Left ventricle myocardium superior (tissue), 1 donor: ENCODE data around the gene NINL. TPM values are rescaled to one million over a fixed set of nuclear protein-coding genes. Genes with fewer than 3 reads are reported as not detected.

ENCODE experiments used
- ATAC-seq: fragments of 200-7000 bp; cut with Tn5 transposase; one replicate; pipeline ENCODE4 v1.9.1; 2020; ENCODE audit warnings: mild to moderate bottlenecking, moderate library complexity
- DNase-seq: peaks from one replicate; pipeline ENCODE4 v3.0.0-alpha.2; 2020
- intact Hi-C: fragments of 100-400 bp; cut with micrococcal nuclease; formaldehyde crosslinking; loops from one replicate; pipeline ENCODE4 v1.11.0; 2022
- total RNA-seq: library from RNA; stranded (reverse); fragmentation: NEBNext Ultra II Directional; extraction: Animal tissue kit (Norgen Biotek cat#: 25700); gene quantifications from one replicate; pipeline ENCODE4 v1.2.1, GENCODE V29; 2021
- donor health status: DM: no; HTN: yes; CAD: no; lungs with severe emphysema.

The NINL gene
- total RNA-seq, 1 donor from 2014 or later: 7.6 TPM

DNA sequence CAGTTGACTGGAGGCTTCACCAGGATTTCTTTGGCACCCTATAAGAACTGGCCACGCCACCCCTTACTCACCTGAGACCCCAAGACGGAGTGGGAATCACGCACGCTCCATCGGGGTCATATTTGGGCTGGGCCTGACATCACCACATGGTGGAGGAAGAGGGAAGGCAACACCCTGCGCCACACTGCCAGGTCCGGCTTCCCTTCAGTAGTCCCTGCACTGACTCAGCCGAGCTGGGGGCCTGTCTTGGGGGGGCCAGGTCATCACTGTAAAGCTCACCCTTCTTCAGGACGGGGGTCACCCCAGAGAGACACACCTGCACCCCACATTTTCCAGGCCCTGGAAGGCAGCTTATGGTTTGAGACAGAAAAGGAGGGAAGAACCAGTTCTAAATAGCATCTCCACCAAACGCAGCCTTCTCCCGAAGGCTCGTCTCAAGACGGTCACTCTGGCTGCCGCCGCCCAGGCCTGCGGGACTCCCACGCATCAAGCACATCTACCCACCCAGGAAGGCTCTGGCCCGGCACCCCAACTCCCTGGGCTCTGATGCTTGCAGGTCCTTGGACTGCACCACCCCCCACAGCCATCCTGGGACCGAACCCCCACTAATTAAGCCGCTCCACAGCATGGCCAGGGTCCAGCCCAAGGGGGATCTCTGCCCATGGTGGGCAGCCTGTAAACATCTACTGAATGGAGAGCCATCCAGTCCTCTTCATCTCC, 126.1 kb downstream of the NINL start:
- ATAC-seq: no peak
- intact Hi-C loops: no loop called here

DNA sequence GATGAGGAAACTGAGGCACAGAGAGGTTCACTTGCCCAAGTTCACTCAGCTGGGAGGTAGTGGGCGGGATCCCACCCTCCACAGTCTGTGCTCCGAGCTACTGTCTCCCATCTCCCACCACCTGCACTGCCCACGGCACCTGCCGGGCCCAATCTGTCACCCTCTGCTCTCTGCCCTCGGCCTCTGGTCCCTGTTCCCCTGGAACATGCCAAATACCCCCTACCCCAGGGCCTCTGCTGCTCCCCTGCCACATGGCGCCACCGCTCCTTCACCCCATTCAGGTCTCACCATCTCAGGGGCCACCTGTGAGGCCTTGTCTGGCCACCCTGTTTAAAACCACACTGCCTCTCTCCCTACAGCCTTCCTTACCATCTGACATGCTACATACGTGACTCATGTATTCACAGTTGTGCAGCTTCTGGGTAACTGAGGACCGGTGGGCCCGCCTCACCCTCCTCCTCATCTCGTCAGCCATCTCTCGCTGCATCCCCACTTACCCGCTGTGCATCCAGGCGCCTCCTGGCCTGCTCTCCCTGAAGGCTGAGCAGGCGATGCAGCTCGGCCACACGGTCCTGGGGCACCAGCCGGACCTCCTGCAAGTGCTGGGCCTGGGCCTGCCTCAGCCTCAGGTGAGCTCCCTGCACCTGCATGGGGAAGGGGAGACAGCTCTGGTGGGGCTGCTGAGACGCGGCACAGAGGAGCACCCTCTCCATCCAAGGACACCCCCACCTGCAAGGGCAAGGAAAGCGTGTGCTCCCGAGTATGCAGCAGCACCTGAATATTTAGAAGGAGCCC, 127.2 kb downstream of the NINL start:
- intact Hi-C loops: no loop called here
- DNase-seq: no peak

More for the DNA sequence above, 126.1 kb downstream of the NINL start:
- DNase-seq: no peak

DNA sequence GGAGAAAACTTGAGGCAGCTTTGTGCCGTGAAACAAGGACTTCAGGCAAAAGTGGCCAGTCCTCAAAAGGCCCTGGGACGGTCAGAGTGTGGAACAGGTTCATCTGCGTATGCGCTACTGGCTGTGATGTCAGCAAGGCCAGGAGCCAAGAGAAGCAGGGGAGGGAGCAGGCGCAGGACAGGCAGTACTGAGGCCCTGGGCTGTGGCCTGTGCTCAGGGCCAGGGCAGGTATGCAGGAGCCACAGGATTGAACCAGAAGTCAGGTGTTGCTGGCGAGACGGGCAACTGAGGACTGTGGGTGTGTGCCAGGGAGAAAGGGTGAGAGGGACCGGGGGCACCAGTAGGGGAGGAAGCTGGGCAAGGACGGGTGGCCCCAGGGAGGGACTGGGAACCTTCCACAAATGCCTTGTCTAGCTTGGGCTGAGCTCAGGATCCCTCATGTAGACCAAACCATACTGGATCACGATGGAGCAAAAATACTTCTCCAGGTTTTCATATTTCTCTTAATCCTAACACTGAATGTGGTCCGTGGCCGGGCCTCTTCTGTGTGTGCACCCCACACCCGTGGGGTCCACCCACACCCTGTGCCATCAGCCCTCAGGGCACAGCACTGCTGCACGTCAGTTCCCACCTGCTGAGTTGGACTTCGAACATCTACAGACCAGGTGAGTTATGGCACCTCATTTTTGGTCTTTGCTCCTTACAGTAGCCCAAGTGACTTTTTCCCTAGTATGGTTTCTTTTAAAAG, 131.0 kb downstream of the NINL start:
- DNase-seq (no peak), ATAC-seq (no peak)
- intact Hi-C loops: no loop called here

More for the DNA sequence above, 127.2 kb downstream of the NINL start:
- no peak for ATAC-seq

- DNase-seq (no peak), ATAC-seq (peak; percentile 71)
- intact Hi-C loops: no loop called here
Measured at GRCh38 chr20:25453035-25453810, 132.1 kb downstream of the NINL start.

GRCh38 chr20:25452333-25452732, 133.0 kb downstream of the NINL start:
- DNase-seq: no peak
- intact Hi-C loops: no loop called here
- no peak for ATAC-seq

DNA sequence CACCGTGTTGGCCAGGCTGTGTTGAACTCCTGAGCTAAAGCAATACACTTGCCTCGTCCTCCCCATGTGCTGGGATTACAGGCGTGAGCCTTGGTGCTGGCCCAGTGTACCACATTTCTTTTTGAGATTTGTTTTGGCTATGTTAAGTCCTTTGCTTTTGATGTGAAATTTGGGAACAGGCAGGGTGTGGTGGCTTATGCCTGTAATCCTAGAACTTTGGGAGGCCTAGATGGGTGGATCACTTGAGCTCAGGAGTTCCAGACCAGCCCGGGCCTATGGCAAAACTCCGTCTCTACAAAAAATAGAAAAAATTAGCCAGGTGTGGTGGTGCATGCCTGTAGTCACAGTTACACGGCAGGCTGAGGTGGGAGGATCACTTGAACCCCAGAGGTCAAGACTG, 137.7 kb downstream of the NINL start:
- intact Hi-C loops: no loop called here
- no peak for ATAC-seq

DNA sequence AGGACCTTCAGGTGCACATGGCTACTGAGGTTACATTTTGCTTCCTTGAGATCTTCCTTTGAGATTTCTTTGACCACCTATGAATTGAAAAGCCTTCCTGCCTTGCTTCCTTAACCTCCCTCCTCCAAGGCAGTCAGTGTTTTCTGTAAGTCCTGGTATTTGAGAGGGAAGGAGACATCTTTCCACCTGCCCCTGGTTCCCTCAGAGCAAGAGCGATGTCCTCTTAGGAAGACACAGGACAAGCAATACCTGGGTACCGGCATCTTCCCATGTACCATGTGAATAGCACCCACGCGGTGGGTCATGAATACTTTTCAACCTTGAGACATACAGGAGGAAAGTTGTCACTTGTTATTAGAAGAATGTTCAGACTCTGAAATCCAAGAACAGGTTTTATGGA, 140.8 kb downstream of the NINL start:
- DNase-seq: no peak
- no peak for ATAC-seq
- intact Hi-C loops: no loop called here

More for the DNA sequence above, 137.7 kb downstream of the NINL start:
- no peak for DNase-seq

- intact Hi-C loops: no loop called here
- DNase-seq (no peak), ATAC-seq (no peak)
Measured at GRCh38 chr20:25439328-25439727, 146.0 kb downstream of the NINL start.

GRCh38 chr20:25437153-25437581, 148.2 kb downstream of the NINL start:
- DNase-seq (no peak), ATAC-seq (peak; percentile 52)
- intact Hi-C loops: no loop called here

DNA sequence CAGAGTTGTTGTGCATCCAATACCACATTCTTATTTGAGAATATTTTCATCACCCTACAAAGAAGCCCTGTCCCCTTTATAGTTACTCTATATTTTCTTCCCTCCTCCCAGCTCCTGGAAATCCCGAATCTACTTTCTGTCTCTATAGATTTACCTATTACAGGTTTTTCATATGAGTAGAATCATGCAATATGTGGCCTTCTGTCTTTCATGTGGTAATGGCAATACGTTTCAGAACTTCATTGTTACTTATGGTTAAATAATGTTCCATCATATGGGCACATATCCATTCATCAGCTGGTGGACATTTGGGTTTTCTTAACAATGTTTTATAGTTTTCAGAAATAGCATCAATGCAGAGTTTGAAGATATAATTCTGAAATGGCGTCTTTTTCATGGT, 160.8 kb downstream of the NINL start:
- no peak for ATAC-seq
- no peak for DNase-seq
- intact Hi-C loops: no loop called here

DNA sequence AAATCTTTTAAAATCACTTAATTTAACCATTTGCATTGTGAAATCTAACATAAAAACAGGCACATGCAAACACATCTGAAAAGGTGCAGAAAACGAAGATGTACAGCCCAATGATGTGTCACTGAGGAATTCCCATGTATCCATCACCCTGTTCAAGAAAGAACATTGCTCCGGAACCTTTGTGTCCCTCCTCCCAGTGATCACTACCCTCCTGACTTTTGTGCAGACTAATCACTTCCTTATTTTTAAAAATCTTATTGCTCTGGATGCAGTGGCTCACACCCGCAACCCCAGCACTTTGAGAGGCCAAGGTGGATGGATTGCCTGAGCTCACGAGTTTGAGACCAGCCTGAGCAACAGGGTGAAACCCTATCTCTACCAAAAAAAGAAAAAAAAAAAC, 163.3 kb downstream of the NINL start:
- no peak for ATAC-seq
- DNase-seq: no peak
- intact Hi-C loops: no loop called here

- ATAC-seq: no peak
- no peak for DNase-seq
- intact Hi-C loops: no loop called here
Measured at GRCh38 chr20:25421102-25421501, 164.2 kb downstream of the NINL start.

GRCh38 chr20:25418776-25419175, 166.6 kb downstream of the NINL start:
- intact Hi-C loops: no loop called here
- ATAC-seq (no peak), DNase-seq (no peak)

GRCh38 chr20:25408890-25409289, 176.4 kb downstream of the NINL start:
- intact Hi-C loops: no loop called here
- no peak for ATAC-seq

DNA sequence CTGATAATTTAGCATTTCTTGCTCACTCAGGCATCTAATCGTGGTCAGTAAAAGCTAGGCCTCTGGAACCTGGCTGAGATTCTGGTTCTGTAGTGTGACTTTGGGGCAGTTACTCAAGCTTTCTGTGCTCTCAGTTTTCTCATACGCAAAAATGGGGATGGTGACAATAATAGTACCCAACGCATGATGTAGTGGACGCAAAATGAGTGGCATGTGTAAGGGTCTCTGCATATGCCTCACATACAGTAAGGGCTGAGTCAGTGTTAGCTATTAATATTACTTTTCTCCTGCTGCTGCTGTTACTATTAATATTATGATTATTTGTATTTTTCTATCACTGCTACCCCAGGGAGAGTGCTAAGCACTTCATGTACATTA, 177.2 kb downstream of the NINL start:
- DNase-seq (no peak), ATAC-seq (no peak)
- intact Hi-C loops: no loop called here

More at GRCh38 chr20:25408890-25409289, 176.4 kb downstream of the NINL start:
- no peak for DNase-seq

DNA sequence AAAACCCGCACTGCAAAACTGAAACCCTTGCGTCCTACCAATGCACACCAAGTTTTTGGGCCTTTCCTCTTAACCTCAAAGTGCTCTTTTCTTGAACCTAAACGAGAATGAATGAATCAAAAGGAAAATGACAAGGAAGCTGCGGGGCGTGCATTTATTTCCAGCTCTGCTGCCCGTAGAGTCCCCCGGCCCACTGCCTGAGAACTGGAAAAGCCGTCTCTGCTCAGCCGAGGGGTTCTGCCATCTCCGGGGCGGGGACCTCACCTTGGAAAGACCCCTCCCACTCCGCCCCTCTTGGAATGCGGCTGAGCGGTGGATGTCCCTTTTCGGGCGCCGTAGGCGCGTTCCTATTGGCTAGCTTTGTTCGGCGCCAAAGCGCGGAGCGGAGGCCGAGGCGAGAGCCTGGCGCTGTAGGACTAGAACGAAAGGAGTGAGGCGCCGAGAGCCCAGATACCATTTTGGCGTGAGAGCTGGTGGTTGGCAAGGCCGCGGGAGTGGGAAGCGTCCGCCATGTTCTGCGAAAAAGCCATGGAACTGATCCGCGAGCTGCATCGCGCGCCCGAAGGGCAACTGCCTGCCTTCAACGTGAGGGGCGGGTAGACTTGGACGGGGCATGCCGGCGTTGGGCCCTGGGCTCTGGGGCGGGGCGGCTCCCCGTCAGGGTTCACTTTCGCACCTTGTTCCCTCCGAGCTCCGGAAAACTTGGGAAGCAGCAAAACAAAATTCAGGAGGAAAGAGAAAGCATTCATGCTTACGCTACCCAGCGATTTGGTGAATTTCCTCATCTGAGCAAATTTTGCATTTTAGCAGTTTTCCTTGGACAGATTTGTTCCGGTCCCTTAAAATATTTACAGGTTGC, 177.8 kb downstream of the NINL start, which contains the start of gene GINS1:
GINS1 (plus strand) TSS at position 363 of the 859 bp plus-strand sequence; CDS start at position 511, 148 bp downstream.
- ATAC-seq (peak; percentile 97), DNase-seq (peak; percentile 86)
- intact Hi-C loops: no loop called here
